Coronary artery (tissue), 2 donors: ENCODE measurements around the gene ZNF263.
"Not testable (repeated sequence)": the region's sequence is repeated elsewhere in the genome, so short reads cannot be mapped to it uniquely, and the experiment has no call there.

Source experiments
- DNase-seq: peaks from one replicate; pipeline ENCODE4 v3.0.0-alpha.2; 2017; ENCODE audit warnings: low spot score
- H3K27ac ChIP-seq, 2 donors: fragments of 200-600 bp; sonication (generic); one replicate each; pipeline ENCODE4 v1.5.1; 2016 to 2019
- H3K4me3 ChIP-seq: fragments of 200-600 bp; sonication (generic); 2 replicates; pipeline ENCODE4 v1.5.1; 2016; ENCODE audit warnings: mild to moderate bottlenecking, moderate library complexity
- CTCF ChIP-seq: fragments of 200-600 bp; sonication (generic); IDR thresholded peaks from one replicate; pipeline ENCODE4 v1.5.1; 2019; ENCODE audit warnings: antibody characterized with exemption

Gene ZNF263

GRCh38 chr16:3266873-3267537 lies 16.3 kb upstream of the ZNF263 start:
- DNase-seq, result no peak
- no peak overlapping the region for H3K4me3 ChIP-seq
- no peak overlapping the region for H3K27ac ChIP-seq
- no peak for TF ChIP-seq CTCF

DNA sequence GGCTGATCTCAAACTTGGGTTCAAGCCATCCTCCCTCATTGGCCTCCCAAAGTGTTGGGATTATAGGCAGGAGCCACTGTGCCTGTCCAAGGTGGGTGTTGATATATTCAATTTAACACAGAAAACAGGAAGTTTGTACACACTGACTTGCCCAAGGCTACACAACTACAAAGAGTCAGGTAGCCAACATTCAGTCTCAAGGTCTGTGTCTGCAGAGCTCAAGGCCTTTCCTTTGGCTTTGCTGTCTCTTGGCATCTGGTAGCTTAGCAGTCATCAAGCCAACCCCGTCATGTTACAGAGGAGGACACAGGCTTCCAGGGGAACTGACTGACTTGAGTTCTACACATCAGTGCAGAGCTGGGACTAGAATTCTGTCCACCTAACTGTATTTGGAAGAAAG lies 15.0 kb upstream of the ZNF263 start:
- TF ChIP-seq CTCF, result no peak
- Histone ChIP-seq H3K4me3 (no peak overlapping the region), H3K27ac (no peak overlapping the region)
- DNase-seq, result no peak

- not testable (repeated sequence) for H3K27ac ChIP-seq, DNase-seq, H3K4me3 ChIP-seq
These were observed 12.6 kb upstream of the ZNF263 start for GRCh38 chr16:3270718-3271117.

- not testable (repeated sequence) for DNase-seq, H3K27ac ChIP-seq
These were observed 12.0 kb upstream of the ZNF263 start for GRCh38 chr16:3271281-3271680.

GRCh38 chr16:3274490-3274889 lies 8.8 kb upstream of the ZNF263 start:
- no peak for TF ChIP-seq CTCF
- DNase-seq, result no peak
- Histone ChIP-seq H3K4me3 (no peak overlapping the region), H3K27ac (no peak overlapping the region)

More at GRCh38 chr16:3271281-3271680, 12.0 kb upstream of the ZNF263 start:
- H3K4me3 ChIP-seq, result not testable (repeated sequence)

DNA sequence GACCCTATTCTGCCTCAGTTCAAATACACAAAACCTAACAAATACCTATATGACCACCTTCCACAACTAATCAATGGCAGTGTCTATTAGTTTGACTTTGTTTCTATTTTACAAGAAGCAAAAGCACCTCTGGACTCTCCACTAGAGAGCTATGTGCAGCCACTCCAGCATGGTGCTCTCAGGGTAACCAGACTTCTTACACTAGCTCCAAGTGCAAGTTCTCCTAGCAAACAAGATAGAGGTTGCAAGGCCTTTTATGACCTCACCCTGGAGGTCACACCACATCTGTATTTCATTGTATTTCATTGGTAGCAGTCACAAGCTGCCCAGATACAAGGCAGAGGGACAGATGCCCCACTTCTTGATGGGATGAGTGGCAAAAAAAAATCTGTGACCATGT lies 8.3 kb upstream of the ZNF263 start:
- no peak overlapping the region for H3K4me3 ChIP-seq
- no peak for DNase-seq
- no peak for TF ChIP-seq CTCF
- H3K27ac ChIP-seq, result no peak overlapping the region

DNA sequence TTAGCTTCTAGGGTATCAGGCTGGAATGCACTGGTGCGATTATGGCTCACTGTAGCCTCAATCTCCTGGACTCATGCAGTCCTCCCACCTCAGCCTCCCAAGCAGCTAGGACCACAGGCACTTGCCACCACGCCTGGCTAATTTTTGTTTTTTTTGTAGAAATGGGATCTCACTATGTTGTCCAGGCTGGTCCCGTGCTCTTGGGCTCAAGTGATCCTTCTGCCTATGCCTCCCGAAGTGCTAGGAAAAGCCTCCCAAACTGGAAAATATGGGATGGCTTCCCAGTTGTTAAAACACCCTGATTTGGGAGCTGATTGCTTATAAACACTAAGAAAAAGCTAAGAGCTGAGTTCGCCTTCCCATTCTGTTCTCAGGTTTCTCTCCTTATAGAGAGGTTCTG lies 6.6 kb upstream of the ZNF263 start:
- peak; percentile 1 for DNase-seq
- no peak for TF ChIP-seq CTCF
- Histone ChIP-seq H3K27ac (no peak overlapping the region), H3K4me3 (no peak overlapping the region)

GRCh38 chr16:3281222-3281820 lies 2.0 kb upstream of the ZNF263 start:
- Histone ChIP-seq H3K27ac (no peak overlapping the region), H3K4me3 (no peak overlapping the region)
- DNase-seq, result no peak
- no peak for TF ChIP-seq CTCF
